GM08714 (cell line): Measurements from ENCODE around the gene MYO3A.
"Not testable (repeated sequence)": the region's sequence is repeated elsewhere in the genome, so short reads cannot be mapped to it uniquely, and the experiment has no call there.

Experiments
- H3K4me3 ChIP-seq: fragments of 200-500 bp; sonication (Bioruptor generic); 2 replicates; pipeline ENCODE4 v1.5.1; 2014; ENCODE audit warnings: mild to moderate bottlenecking, low read length, inconsistent platforms
- ZNF274 ChIP-seq: IDR thresholded peaks from 2 replicates; pipeline ENCODE4 v1.6.1; 2012; ENCODE audit warnings: mild to moderate bottlenecking, low read depth, low read length

The MYO3A gene

GRCh38 chr10:26090026-26090425 lies 156.0 kb downstream of the MYO3A start:
- TF ChIP-seq ZNF274: no peak
- no peak overlapping the region for H3K4me3 ChIP-seq

- no peak for TF ChIP-seq ZNF274
These were observed 156.7 kb downstream of the MYO3A start for GRCh38 chr10:26090762-26091161.

GRCh38 chr10:26093229-26093628 lies 159.2 kb downstream of the MYO3A start:
- H3K4me3 ChIP-seq: no peak overlapping the region
- no peak for TF ChIP-seq ZNF274

More at GRCh38 chr10:26090762-26091161, 156.7 kb downstream of the MYO3A start:
- no peak overlapping the region for H3K4me3 ChIP-seq

- no peak for TF ChIP-seq ZNF274
- no peak overlapping the region for H3K4me3 ChIP-seq
These were observed 161.8 kb downstream of the MYO3A start for GRCh38 chr10:26095781-26096180.

- H3K4me3 ChIP-seq: not testable (repeated sequence)
These were observed 163.5 kb downstream of the MYO3A start for GRCh38 chr10:26097549-26097948.

GRCh38 chr10:26112532-26112931 lies 178.5 kb downstream of the MYO3A start:
- no peak overlapping the region for H3K4me3 ChIP-seq
- no peak for TF ChIP-seq ZNF274

GRCh38 chr10:26138613-26139012 lies 204.6 kb downstream of the MYO3A start:
- TF ChIP-seq ZNF274: no peak
- no peak overlapping the region for H3K4me3 ChIP-seq

- H3K4me3 ChIP-seq: no peak overlapping the region
- TF ChIP-seq ZNF274: no peak
These were observed 222.0 kb downstream of the MYO3A start for GRCh38 chr10:26156019-26156418.

- no peak overlapping the region for H3K4me3 ChIP-seq
- TF ChIP-seq ZNF274: no peak
These were observed 223.7 kb downstream of the MYO3A start for GRCh38 chr10:26157734-26158133.

GRCh38 chr10:26169466-26169865 lies 235.4 kb downstream of the MYO3A start:
- H3K4me3 ChIP-seq: no peak overlapping the region
- TF ChIP-seq ZNF274: no peak

- no peak for TF ChIP-seq ZNF274
- H3K4me3 ChIP-seq: no peak overlapping the region
These were observed 238.1 kb downstream of the MYO3A start for GRCh38 chr10:26172131-26172530.

GRCh38 chr10:26173837-26174236 lies 239.8 kb downstream of the MYO3A start:
- TF ChIP-seq ZNF274: no peak
- H3K4me3 ChIP-seq: no peak overlapping the region

- no peak overlapping the region for H3K4me3 ChIP-seq
- no peak for TF ChIP-seq ZNF274
These were observed 243.3 kb downstream of the MYO3A start for GRCh38 chr10:26177341-26177740.

- TF ChIP-seq ZNF274: no peak
- H3K4me3 ChIP-seq: no peak overlapping the region
These were observed 260.2 kb downstream of the MYO3A start for GRCh38 chr10:26194275-26194674.

- no peak for TF ChIP-seq ZNF274
- no peak overlapping the region for H3K4me3 ChIP-seq
These were observed 263.2 kb downstream of the MYO3A start for GRCh38 chr10:26197248-26197647.

- TF ChIP-seq ZNF274: no peak
- no peak overlapping the region for H3K4me3 ChIP-seq
These were observed 264.1 kb downstream of the MYO3A start for GRCh38 chr10:26198119-26198518.
